ENCODE results near the gene TBPL2.

GRCh38 chr14:55454264-55455002 lies 14.0 kb upstream of the TBPL2 start:
- TF ChIP-seq, protein P1, sequence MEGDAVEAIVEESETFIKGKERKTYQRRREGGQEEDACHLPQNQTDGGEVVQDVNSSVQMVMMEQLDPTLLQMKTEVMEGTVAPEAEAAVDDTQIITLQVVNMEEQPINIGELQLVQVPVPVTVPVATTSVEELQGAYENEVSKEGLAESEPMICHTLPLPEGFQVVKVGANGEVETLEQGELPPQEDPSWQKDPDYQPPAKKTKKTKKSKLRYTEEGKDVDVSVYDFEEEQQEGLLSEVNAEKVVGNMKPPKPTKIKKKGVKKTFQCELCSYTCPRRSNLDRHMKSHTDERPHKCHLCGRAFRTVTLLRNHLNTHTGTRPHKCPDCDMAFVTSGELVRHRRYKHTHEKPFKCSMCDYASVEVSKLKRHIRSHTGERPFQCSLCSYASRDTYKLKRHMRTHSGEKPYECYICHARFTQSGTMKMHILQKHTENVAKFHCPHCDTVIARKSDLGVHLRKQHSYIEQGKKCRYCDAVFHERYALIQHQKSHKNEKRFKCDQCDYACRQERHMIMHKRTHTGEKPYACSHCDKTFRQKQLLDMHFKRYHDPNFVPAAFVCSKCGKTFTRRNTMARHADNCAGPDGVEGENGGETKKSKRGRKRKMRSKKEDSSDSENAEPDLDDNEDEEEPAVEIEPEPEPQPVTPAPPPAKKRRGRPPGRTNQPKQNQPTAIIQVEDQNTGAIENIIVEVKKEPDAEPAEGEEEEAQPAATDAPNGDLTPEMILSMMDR (tag by site-specific recombination; IDR thresholded peaks at IDR 0.05), result no peak
- TF ChIP-seq ZNF18 (tag by site-specific recombination; IDR thresholded peaks at IDR 0.05) (no peak), ZNF658 (tag by site-specific recombination; IDR thresholded peaks at IDR 0.05) (no peak), ZNF830 (tag by site-specific recombination; IDR thresholded peaks at IDR 0.05; ENCODE audit: low read depth) (no peak), ATF2 (tag by site-specific recombination; IDR thresholded peaks at IDR 0.05; ENCODE audit: low read depth) (no peak), ZFHX2 (tag by site-specific recombination; conservative IDR thresholded peaks at IDR 0.05) (no peak), ZNF776 (tag by site-specific recombination; IDR thresholded peaks at IDR 0.05; ENCODE audit: borderline replicate concordance) (no peak), ZFP41 (tag by site-specific recombination; IDR thresholded peaks at IDR 0.05; ENCODE audit: borderline replicate concordance) (no peak), ZNF132 (tag by site-specific recombination; IDR thresholded peaks at IDR 0.05; ENCODE audit: borderline replicate concordance) (no peak), ZNF23 (tag by site-specific recombination; IDR thresholded peaks at IDR 0.05; ENCODE audit: borderline replicate concordance) (no peak)
- TF ChIP-seq, protein P2, sequence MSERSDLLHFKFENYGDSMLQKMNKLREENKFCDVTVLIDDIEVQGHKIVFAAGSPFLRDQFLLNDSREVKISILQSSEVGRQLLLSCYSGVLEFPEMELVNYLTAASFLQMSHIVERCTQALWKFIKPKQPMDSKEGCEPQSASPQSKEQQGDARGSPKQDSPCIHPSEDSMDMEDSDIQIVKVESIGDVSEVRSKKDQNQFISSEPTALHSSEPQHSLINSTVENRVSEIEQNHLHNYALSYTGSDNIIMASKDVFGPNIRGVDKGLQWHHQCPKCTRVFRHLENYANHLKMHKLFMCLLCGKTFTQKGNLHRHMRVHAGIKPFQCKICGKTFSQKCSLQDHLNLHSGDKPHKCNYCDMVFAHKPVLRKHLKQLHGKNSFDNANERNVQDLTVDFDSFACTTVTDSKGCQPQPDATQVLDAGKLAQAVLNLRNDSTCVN (tag by site-specific recombination; optimal IDR thresholded peaks at IDR 0.05), result no peak
- TF ChIP-seq, protein P3, sequence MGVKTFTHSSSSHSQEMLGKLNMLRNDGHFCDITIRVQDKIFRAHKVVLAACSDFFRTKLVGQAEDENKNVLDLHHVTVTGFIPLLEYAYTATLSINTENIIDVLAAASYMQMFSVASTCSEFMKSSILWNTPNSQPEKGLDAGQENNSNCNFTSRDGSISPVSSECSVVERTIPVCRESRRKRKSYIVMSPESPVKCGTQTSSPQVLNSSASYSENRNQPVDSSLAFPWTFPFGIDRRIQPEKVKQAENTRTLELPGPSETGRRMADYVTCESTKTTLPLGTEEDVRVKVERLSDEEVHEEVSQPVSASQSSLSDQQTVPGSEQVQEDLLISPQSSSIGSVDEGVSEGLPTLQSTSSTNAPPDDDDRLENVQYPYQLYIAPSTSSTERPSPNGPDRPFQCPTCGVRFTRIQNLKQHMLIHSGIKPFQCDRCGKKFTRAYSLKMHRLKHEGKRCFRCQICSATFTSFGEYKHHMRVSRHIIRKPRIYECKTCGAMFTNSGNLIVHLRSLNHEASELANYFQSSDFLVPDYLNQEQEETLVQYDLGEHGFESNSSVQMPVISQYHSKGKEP (tag by site-specific recombination; IDR thresholded peaks at IDR 0.05), result peak; percentile 92
- TF ChIP-seq, protein P4, sequence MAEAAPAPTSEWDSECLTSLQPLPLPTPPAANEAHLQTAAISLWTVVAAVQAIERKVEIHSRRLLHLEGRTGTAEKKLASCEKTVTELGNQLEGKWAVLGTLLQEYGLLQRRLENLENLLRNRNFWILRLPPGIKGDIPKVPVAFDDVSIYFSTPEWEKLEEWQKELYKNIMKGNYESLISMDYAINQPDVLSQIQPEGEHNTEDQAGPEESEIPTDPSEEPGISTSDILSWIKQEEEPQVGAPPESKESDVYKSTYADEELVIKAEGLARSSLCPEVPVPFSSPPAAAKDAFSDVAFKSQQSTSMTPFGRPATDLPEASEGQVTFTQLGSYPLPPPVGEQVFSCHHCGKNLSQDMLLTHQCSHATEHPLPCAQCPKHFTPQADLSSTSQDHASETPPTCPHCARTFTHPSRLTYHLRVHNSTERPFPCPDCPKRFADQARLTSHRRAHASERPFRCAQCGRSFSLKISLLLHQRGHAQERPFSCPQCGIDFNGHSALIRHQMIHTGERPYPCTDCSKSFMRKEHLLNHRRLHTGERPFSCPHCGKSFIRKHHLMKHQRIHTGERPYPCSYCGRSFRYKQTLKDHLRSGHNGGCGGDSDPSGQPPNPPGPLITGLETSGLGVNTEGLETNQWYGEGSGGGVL (tag by site-specific recombination; IDR thresholded peaks at IDR 0.05), result peak; percentile 54; the same call in 1 of the 2 replicates
